ENCODE measurements around the gene SYNGAP1. TPM values are rescaled to one million over a fixed set of nuclear protein-coding genes. Genes with fewer than 3 reads are reported as not detected.
"Not testable (repeated sequence)": the region's sequence is repeated elsewhere in the genome, so short reads cannot be mapped to it uniquely, and the experiment has no call there.

The SYNGAP1 gene
- total RNA-seq, 1 donor from 2014 or later = 4.8 TPM

DNA sequence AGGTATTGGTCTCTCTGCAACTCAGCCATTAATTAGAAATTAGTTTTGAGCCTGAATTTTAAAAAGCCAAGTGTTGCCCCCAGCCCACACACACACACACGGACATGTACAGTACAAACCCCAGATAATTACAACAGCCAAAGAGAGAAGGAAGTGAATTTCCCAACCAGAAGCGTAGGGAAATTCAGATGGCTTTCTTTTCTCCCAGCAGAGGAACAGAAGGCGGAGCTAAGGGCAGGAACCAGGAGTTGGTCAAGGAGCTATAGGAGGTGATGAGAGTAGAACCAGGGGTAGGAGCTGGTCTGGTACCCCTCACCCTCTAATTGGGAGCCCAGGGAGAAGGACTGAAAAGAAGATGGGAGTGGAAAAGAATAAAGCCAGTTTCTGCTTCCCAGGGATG lies 30.6 kb downstream of the SYNGAP1 start:
- intact Hi-C loops (cut with DNase I) = no loop called here
- DNase-seq (no peak), ATAC-seq (ENCODE audit: poor library complexity) (no peak)

DNA sequence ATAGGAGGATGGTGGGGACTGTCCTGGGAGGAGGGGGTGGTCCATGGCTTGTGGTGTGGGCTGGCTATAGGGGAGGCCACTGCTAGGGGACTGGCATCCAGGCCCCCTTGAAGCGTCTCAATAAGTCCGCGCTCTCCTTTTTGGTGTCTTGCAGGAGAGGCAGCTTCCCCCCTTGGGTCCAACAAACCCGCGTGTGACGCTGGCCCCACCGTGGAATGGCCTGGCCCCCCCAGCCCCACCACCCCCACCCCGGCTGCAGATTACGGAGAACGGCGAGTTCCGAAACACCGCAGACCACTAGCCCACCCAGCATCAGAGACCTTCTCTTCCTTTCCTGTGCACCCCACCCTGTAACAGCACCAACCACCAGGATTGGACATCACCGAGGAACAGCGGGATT lies 31.7 kb downstream of the SYNGAP1 start:
- DNase-seq = no peak
- intact Hi-C loops (cut with DNase I) = no loop called here
- no peak for ATAC-seq (ENCODE audit: poor library complexity)

DNA sequence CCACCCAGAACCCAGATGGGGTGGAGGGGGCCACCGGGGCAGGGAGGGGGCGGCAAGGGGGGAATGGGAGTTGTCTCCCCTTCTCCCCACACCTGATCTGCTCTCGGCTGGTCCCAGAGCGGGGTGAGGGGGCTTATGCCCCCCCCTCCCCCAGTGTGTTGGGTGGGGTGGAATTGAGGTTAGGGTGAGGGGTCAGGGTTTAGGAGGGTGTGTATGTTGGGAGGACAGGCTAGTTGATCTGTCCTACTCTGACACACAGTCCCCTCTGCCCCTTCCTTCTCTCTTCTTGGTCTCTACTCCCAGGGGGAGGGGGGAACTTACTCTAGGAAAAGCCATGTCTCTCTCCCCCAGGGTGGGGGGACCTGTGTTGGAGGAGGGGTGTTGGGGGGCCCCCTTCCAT lies 32.6 kb downstream of the SYNGAP1 start:
- ATAC-seq (ENCODE audit: poor library complexity) (no peak), DNase-seq (no peak)
- intact Hi-C loops (cut with DNase I) = no loop called here

DNA sequence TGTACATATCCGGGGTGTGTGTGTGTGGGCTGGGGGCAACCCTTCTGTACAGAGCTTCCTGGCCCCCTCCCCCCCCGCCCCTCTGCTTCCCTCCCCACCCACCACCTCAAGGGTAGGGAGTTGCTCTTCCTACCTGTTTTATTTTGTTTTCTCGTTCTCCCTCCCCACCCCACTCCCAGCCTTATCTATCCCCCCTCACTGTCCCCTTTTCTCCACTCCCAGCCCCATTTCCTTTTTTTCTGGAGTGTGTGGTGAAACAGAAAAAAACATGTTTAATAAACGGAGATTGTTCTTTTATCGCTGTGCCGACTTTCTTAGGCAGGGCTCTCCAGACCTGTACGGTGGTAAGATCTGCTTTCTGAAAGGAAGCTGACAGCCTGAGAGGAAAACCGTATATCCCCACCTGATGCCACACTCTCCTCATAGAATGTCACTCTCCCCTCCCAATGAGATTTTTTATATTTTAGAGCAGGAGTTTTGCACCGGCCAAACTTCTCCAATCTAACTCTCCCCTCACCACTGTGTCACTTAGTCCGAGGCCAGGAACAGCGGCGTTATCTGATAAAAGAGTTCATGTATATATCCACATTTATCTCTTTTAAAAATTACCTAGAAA lies 33.6 kb downstream of the SYNGAP1 start:
- intact Hi-C loops (cut with DNase I) = no loop called here
- ATAC-seq (ENCODE audit: poor library complexity) = no peak
- no peak for DNase-seq

DNA sequence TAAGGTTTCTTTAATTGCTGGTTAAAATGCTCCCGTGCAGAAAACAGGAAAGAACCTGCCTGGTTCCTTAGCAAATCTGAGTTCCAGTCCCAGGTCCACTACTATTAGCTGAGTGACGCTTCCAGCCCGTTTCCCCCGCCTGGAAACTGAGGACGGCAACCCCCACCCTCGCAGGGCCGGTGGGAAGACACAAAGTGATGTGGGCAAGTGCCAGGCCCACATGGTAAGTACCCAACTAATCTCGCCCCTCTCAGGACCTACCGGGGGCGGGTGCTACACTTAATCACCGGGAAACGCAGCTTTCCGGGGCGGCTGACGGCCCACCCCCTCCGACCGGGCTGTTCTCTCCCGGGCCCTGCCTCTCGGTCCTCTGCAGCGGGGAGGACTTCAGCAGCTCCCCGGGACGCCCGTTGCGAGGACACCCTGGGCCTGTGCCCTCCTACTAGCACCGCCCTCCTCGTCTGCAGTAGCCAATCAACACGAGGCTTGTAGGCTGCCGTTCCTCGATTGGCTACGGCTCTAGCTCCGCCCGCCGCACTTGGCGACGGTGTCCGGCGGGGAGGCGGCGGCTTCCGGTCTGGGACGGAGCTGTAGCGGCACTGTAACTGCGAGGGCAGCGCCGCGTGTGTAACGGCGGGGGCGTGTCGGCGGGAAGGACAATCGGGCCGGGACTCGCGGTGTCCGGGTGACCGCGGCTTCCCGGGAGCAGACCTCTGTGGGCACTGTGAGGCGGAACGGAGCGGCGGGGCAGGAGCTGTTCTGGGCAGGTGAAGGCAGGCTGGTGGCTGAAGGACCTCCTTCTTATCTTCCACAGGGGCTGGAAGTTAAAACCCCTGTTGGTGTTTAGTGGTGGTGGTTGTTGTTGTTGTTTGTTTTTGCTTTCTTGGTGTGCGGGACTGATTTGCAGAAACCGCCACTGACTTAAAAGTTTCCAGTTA lies 34.4 kb downstream of the SYNGAP1 start, which contains the start of gene ZBTB9:
Gene ZBTB9, plus strand, starts transcription at position 568 of the 938 bp plus-strand sequence. CDS start 525 bp downstream, outside the sequence.
- ATAC-seq (ENCODE audit: poor library complexity) = peak; percentile 99
- intact Hi-C loops (cut with DNase I) = no loop called here
- DNase-seq = peak; percentile 97

DNA sequence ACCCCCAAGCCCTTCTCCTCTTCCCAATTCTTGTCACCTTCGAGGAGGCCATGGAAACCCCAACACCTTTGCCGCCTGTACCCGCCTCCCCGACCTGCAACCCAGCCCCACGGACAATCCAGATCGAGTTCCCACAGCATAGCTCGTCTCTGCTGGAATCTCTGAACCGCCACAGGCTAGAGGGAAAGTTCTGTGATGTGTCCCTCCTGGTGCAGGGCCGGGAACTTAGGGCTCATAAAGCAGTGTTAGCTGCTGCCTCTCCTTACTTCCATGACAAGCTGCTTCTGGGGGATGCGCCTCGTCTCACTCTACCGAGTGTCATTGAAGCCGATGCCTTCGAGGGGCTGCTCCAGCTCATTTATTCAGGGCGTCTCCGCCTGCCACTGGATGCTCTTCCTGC lies 35.2 kb downstream of the SYNGAP1 start:
- DNase-seq (no peak), ATAC-seq (ENCODE audit: poor library complexity) (no peak)
- intact Hi-C loops (cut with DNase I) = no loop called here

DNA sequence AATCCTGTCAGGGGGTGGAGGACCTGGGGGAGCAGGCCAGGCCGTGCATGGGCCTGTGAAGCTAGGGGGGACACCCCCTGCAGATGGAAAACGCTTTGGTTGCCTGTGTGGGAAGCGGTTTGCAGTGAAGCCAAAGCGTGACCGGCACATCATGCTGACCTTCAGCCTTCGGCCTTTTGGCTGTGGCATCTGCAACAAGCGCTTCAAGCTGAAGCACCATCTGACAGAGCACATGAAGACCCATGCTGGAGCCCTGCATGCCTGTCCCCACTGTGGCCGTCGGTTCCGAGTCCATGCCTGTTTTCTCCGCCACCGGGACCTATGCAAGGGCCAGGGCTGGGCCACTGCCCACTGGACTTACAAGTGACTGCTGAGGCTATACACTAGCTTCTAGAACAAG lies 36.3 kb downstream of the SYNGAP1 start:
- ATAC-seq (ENCODE audit: poor library complexity) (no peak), DNase-seq (no peak)
- intact Hi-C loops (cut with DNase I) = no loop called here

DNA sequence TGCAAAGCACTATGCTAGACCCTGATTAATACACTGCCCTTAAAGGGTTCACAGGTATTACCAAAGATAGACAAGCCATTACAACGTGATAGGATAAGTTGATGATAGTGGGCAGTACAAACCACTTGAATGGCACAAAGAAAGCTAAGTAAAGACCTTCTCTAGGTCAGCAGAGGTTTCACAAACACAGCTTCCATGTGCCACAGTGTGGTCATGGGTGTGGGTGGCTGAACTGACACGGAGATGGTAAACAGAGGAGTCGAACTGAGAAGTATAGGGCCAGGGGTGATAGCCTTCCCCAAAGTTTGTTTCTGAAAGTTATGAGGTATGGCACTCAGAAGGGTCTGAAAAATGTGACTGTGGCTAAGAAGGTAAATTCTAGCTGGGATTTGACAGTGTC lies 38.8 kb downstream of the SYNGAP1 start:
- intact Hi-C loops (cut with DNase I) = no loop called here
- ATAC-seq (ENCODE audit: poor library complexity) = no peak

DNA sequence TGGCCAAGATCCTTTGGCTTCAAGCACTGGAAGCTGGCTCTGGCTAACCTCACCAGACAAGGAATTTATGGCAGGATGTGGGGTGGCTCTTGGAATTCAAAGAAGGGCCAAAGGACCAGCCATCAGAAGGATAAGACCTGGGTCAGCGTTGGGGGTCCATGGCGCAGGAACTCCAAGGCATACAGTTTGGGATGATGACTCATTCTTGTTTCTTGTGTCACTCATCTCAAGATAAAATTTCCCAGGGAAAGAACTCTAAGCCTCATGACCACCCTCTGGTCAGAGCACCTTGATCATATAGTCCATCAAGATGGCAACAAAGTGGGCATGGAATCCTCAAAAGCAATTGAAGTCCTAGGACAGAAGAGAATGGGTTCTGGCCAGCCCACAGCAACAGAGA lies 39.4 kb downstream of the SYNGAP1 start:
- intact Hi-C loops (cut with DNase I) = no loop called here
- ATAC-seq (ENCODE audit: poor library complexity) (no peak), DNase-seq (no peak)

More for the DNA sequence above, 38.8 kb downstream of the SYNGAP1 start:
- DNase-seq = no peak

DNA sequence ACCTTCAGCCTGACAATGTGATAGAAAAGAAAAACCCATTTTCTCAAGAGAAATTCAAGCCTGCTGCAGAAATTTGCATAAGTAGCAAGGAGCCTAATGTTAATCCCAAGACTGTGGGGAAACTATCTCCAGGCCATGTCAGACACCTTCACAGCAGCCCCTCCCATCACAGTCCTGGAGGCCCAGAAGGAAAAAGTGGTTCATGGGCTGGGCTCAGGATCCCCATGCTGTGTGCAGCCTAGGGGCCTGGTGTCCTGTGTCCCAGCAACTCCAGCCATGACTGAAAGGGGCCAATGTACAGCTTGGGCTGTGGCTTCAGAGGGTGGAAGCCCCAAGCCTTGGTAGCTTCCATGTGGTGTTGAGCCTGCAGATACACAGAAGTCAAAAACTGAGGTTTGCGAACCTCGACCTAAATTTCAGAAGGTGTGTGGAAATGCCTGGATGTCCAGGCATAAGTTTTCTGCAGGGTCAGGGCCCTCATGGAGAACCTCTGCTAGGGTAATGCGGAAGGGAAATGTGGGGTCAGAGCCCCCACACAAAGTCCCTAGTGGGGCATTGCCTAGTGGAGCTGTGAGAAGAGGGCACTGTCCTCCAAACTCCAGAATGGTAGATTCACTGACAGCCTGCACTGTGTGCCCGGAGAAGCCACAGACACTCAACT lies 46.3 kb downstream of the SYNGAP1 start:
- ATAC-seq (ENCODE audit: poor library complexity) = no peak
- DNase-seq = no peak
- intact Hi-C loops (cut with DNase I) = no loop called here

DNA sequence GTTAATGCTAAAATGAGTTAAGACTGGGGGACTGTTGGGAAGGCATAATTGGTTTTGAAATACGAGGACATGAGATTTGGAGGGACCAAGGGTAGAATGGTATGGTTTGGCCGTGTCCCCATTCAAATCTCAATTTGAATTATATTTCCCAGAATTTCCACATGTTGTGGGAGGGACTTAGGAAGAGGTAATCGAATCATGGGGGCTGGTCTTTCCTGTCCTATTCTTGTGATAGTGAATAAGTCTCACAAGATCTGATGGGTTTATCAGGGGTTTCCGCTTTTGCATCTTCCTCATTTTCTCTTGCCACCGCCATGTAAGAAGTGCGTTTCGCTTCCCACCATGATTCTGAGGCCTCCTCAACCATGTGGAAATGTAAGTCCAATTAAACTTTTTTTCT lies 47.2 kb downstream of the SYNGAP1 start:
- ATAC-seq (ENCODE audit: poor library complexity) (no peak), DNase-seq (no peak)
- intact Hi-C loops (cut with DNase I) = no loop called here

DNA sequence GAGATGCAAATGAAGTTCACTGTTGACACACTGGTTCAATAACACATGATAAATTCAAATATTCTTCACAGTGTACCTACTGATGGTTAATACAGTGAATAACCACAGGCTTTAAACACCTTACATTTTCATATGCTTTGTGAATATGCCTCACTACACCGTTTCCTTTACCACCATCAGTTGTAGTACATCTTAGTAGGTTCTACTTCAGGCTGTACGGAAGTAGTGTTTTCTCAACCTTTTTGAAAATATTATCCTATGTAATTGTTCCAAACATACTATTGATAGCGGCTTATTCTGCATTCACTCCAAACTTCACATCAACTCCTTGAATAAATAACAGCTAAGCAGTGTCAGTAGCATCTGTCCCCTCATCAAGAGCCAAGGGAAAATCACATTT lies 49.8 kb downstream of the SYNGAP1 start:
- intact Hi-C loops (cut with DNase I) = no loop called here
- DNase-seq (no peak), ATAC-seq (ENCODE audit: poor library complexity) (no peak)

DNA sequence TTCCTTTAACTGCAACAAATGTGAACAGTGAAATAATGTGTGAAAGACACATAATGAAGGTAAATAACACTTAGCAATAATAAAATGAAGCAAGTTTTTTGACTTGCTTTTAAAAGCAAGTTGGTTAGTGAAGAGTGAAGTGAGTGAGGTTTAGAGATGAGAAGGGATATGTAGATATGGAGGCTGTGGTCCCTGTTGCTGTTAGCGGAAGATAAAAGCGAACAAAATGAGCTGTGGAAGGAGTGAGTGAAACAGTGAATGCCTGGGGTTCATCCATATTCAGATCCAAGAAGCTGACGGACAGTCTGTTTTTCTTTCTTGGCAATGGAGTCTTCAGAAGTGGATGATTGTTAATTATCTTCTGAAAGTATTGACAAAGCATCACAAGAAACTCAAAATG lies 58.0 kb downstream of the SYNGAP1 start:
- intact Hi-C loops (cut with DNase I) = no loop called here
- ATAC-seq (ENCODE audit: poor library complexity) (no peak), DNase-seq (no peak)

DNA sequence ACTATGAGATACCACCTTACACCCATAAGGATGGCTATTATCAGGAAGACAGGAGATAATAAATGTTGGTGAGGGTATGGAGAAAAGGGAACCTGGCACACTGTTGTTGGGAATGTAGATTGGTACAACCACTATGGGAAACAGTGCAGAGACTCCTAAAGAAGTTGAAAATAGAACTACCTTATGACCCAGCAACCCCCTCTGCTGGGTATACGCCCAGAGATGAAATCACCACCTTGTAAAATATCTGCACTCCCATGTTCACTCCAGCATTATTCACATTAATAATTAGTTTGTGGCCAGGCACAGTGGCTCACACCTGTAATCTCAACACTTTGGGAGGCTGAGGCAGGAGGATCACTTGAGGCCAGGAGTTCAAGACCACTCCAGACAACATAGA lies 61.3 kb downstream of the SYNGAP1 start:
- intact Hi-C loops (cut with DNase I) = no loop called here
- DNase-seq (no peak), ATAC-seq (ENCODE audit: poor library complexity) (no peak)

DNA sequence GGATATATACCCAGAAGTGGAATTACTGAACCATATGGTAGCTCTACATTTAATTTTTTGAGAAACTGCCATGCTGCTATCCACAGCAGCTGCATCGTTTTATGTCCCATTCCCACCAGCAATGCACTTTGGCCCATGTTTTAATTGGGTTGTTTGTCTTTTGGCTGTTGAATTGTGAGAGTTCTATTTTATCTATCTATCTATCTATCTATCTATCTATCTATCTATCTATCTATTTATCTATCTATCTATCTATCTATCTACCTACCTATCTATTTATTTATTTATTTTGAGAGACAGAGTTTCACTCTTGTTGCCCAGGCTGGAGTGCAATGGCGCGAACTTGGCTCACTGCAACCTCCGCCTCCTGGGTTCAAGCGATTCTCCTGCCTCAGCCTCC lies 62.8 kb downstream of the SYNGAP1 start:
- intact Hi-C loops (cut with DNase I); DNase-seq; ATAC-seq (ENCODE audit: poor library complexity): not testable (repeated sequence)

DNA sequence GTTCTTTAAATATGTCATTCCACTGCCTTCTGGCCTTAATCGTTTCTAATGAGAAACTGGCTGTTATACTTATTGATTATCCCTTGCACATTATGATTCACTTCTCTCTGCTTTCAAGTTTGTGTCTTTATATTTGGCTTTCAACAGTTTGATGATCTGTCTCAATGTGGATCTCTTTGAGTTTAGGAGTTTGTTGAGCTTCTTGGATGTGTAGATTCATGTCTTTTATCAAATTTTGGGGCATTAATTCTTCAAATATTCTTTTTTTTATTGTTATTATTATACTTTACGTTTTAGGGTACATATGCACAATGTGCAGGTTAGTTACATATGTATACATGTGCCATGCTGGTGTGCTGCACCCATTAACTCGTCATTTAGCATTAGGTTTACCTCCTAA lies 63.8 kb downstream of the SYNGAP1 start:
- DNase-seq (no peak), ATAC-seq (ENCODE audit: poor library complexity) (no peak)
- intact Hi-C loops (cut with DNase I) = no loop called here

DNA sequence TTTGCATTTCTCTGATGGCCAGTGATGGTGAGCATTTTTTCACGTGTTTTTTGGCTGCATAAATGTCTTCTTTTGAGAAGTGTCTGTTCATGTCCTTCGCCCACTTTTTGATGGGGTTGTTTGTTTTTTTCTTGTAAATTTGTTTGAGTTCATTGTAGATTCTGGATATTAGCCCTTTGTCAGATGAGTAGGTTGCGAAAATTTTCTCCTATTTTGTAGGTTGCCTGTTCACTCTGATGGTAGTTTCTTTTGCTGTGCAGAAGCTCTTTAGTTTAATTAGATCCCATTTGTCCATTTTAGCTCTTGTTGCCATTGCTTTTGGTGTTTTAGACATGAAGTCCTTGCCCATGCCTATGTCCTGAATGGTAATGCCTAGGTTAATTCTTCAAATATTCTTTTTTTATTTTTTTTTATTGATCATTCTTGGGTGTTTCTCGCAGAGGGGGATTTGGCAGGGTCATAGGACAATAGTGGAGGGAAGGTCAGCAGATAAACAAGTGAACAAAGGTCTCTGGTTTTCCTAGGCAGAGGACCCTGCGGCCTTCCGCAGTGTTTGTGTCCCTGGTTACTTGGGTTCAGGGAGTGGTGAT lies 64.9 kb downstream of the SYNGAP1 start:
- DNase-seq; intact Hi-C loops (cut with DNase I); ATAC-seq (ENCODE audit: poor library complexity): not testable (repeated sequence)

DNA sequence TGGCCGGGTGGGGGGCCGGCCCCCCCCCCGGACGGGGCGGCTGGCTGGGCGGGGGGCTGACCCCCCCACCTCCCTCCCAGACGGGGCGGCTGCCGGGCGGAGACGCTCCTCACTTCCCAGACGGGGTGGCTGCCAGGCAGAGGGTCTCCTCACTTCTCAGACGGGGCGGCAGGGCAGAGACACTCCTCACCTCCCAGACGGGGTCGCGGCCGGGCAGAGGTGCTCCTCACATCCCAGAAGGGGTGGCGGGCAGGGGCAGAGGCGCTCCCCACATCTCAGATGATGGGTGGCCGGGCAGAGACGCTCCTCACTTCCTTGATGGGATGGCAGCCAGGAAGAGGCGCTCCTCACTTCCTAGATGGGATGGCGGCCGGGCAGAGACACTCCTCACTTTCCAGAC lies 65.8 kb downstream of the SYNGAP1 start:
- ATAC-seq (ENCODE audit: poor library complexity); DNase-seq; intact Hi-C loops (cut with DNase I): not testable (repeated sequence)

DNA sequence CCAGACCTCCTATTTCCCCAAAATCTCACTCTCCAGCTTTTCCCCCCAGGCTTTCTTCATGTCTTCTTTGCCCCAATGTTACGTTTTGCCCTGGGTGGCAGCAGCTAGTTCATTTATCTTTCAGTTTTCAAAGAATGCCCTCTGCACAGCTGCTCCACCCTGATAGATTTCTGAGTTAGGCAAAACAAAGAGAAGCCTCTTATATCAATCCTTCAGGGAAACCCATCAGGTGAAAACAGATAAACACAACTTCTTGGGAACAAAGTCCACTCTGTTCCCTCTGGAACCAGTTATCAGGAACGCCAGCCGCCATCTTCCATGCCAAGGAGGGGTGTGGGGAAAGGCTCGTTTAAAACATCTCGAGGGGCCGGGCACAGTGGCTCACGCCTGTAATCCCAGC lies 68.5 kb downstream of the SYNGAP1 start:
- intact Hi-C loops (cut with DNase I) = no loop called here
- no peak for DNase-seq
- no peak for ATAC-seq (ENCODE audit: poor library complexity)
